Lung (tissue), 12 donors: ENCODE results near the gene BCL2L12. TPM values are rescaled to one million over a fixed set of nuclear protein-coding genes. Genes with fewer than 3 reads are reported as not detected.
A peak's percentile ranks its signal among the peaks of the same experiment; 100 is the strongest.

Experiments used
- ATAC-seq: fragments of 200-7000 bp; cut with Tn5 transposase; one replicate; pipeline ENCODE4 v1.9.1; 2020; ENCODE audit warnings: moderate number of reproducible peaks; ENCODE audit not compliant: insufficient read depth, low FRiP score
- DNase-seq, 3 donors: peaks; one replicate each; pipeline ENCODE4 v3.0.0-alpha.2; 2013 to 2017
- H3K27ac ChIP-seq, 2 donors: one replicate each; pipeline ENCODE4 v1.5.1; 2013; ENCODE audit warnings: mild to moderate bottlenecking in 2 of 2, moderate library complexity in 2 of 2, control low read depth in 1 of 2, inconsistent platforms in 1 of 2, low read depth in 1 of 2, low read length in 1 of 2
- H3K27me3 ChIP-seq, 3 donors: one replicate each; pipeline ENCODE4 v1.5.1; 2013; ENCODE audit warnings: low read length in 2 of 3; ENCODE audit not compliant: control insufficient read depth in 3 of 3, insufficient read depth in 3 of 3
- H3K36me3 ChIP-seq, 4 donors: one replicate each; pipeline ENCODE4 v1.5.1; 2013; ENCODE audit warnings: low read length in 4 of 4, mild to moderate bottlenecking in 1 of 4, moderate library complexity in 1 of 4; ENCODE audit not compliant: control insufficient read depth in 4 of 4, insufficient read depth in 4 of 4
- H3K4me1 ChIP-seq, 5 donors: one replicate each; pipeline ENCODE4 v1.5.1; 2013; ENCODE audit warnings: low read length in 5 of 5, mild to moderate bottlenecking in 2 of 5, moderate library complexity in 1 of 5; ENCODE audit not compliant: control insufficient read depth in 5 of 5, insufficient read depth in 5 of 5
- H3K4me3 ChIP-seq: one replicate; pipeline ENCODE4 v1.5.1; 2013; ENCODE audit warnings: mild to moderate bottlenecking, control low read depth, moderate library complexity
- H3K9ac ChIP-seq, 2 donors: one replicate each; pipeline ENCODE4 v1.5.1; 2013; ENCODE audit warnings: low read length in 2 of 2, control low read depth in 1 of 2; ENCODE audit not compliant: insufficient read depth in 1 of 2
- H3K9me3 ChIP-seq, 4 donors: one replicate each; pipeline ENCODE4 v1.5.1; 2013; ENCODE audit warnings: low read length in 3 of 4, mild to moderate bottlenecking in 1 of 4, moderate library complexity in 1 of 4; ENCODE audit not compliant: control insufficient read depth in 4 of 4, insufficient read depth in 3 of 4
- WGBS, 2 donors: extraction: QIAGEN DNeasy Blood & Tissue Kit; methylation state at CpG; one replicate each; pipeline ENCODE4 v1.1.7; 2013; 5-methylcytosine and 5-hydroxymethylcytosine counted together
- polyA plus RNA-seq, 2 donors: library from polyadenylated mRNA; stranded (reverse); fragments of 200-250 nt; gene quantifications; one replicate each; pipeline ENCODE4 v1.2.1, GENCODE V29; 2013
- total RNA-seq, 2 donors: library from RNA; depleted of rRNA in 1 of 2; stranded (reverse); fragments of >200 nt in 1 of 2; gene quantifications; one replicate each; pipeline ENCODE4 v1.2.1, GENCODE V29; 2014 to 2021
- TF ChIP-seq, protein P1 (sequence below): IDR thresholded peaks from 2 replicates; pipeline ENCODE4 v1.5.1; 2012; ENCODE audit warnings: mild to moderate bottlenecking; ENCODE audit errors: control extremely low read depth, extremely low read depth
- donor health status: control.
- donor health status: control.
- donor health status: Bipolar disorder and iron deficiency.
- donor health status: healthy.
- donor health status: DM: yes; HTN: yes; CAD: no.

Gene BCL2L12
- total and polyA plus RNA-seq, 4 donors: 3.5 to 26.1 (median 20.9) TPM

DNA sequence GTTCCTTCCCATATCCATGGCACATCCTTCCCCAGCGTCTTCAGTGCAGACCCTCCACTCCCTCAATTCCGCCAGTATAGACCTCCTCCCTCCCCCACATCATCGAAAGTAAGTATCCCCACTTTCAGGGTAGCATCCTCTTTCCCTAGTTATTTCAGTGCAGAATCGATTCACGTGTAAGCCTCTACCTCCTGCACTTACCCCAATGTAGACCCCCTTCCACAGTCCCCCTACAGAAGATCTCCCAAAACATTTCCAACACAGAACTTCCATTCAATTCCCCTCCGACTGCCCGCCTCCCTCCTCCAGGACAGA, 740 bp upstream of the BCL2L12 start:
- peak overlapping the region; percentile 72 to 94 for H3K27ac ChIP-seq
- ATAC-seq: no peak
- TF ChIP-seq, protein P1, sequence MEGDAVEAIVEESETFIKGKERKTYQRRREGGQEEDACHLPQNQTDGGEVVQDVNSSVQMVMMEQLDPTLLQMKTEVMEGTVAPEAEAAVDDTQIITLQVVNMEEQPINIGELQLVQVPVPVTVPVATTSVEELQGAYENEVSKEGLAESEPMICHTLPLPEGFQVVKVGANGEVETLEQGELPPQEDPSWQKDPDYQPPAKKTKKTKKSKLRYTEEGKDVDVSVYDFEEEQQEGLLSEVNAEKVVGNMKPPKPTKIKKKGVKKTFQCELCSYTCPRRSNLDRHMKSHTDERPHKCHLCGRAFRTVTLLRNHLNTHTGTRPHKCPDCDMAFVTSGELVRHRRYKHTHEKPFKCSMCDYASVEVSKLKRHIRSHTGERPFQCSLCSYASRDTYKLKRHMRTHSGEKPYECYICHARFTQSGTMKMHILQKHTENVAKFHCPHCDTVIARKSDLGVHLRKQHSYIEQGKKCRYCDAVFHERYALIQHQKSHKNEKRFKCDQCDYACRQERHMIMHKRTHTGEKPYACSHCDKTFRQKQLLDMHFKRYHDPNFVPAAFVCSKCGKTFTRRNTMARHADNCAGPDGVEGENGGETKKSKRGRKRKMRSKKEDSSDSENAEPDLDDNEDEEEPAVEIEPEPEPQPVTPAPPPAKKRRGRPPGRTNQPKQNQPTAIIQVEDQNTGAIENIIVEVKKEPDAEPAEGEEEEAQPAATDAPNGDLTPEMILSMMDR: no peak

DNA sequence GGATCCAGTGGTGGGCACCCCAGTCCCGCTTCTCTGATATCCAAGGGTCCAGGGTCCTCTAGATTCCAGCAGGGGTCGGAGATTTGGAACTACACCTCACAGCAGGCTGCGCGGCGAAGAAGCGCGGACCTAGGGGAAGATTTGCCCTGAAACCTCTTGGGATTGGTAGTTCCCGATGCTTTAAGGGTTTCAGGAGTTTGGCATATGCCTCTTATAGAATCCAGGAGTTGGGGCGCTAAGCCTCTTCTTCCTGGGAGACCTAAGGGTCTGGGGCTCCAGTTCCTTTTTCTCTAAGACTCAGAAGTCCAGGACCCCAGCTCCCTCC, 349 bp downstream of the BCL2L12 start:
- H3K9me3 ChIP-seq: no peaks in the 10 kb centered on the region
- DNase-seq (no peak), ATAC-seq (no peak)
- WGBS, 2 donors: 0 to 1% methylated on average over 9 of the region's 9 CpGs
- peak overlapping the region; percentile 37 to 63 for H3K9ac ChIP-seq
- no peak overlapping the region for H3K27ac ChIP-seq
- H3K4me3 ChIP-seq: peak overlapping the region; percentile 24
- TF ChIP-seq, protein P1: no peak
- H3K27me3 ChIP-seq: no peaks in the 10 kb centered on the region
- peaks cover 0 to 20% (median 7%) of the 10 kb centered on the region in 4 donors for H3K36me3 ChIP-seq
- H3K4me1 ChIP-seq: peaks cover 0 to 16% (median 8%) of the 10 kb centered on the region in 5 donors

More for the DNA sequence above, 740 bp upstream of the BCL2L12 start:
- WGBS, 2 donors: 0 to 1% methylated on average over 7 of the region's 7 CpGs
- Histone ChIP-seq H3K27me3 (no peaks in the 10 kb centered on the region), H3K9me3 (no peaks in the 10 kb centered on the region), H3K4me1 (peaks cover 0 to 16% (median 8%) of the 10 kb centered on the region in 5 donors), H3K36me3 (peaks cover 0 to 29% (median 13%) of the 10 kb centered on the region in 4 donors), H3K9ac (peak overlapping the region; percentile 49 to 67), H3K4me3 (peak overlapping the region; percentile 74)
- no peak for DNase-seq

DNA sequence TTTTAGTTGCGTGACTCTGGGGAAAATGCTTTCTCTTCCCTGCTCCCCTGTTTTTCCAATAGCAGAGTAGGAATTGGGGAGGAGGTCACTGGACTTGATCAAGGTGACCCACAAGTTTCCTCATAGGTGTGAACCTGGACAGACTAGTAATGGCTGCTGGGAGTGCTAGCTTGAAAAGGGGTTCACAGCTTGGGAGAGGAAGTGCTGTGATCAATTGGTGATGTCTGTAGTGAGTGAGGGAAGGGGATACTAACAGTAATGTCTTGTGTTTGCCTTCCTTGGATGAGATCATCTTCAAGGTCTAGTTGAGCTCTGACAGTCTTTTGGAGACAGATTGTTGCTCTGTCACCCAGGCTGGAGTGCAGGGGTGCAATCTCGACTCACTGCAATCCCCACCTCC, 1.7 kb downstream of the BCL2L12 start:
- ATAC-seq (no peak), DNase-seq (no peak)
- TF ChIP-seq, protein P1: no peak
- peaks cover 0 to 9% (median 3%) of the 10 kb centered on the region in 4 donors for H3K36me3 ChIP-seq
- no peaks in the 10 kb centered on the region for H3K9me3 ChIP-seq
- peaks cover 0 to 21% (median 8%) of the 10 kb centered on the region in 5 donors for H3K4me1 ChIP-seq
- no peak overlapping the region for H3K27ac ChIP-seq
- H3K4me3 ChIP-seq: no peak overlapping the region
- H3K27me3 ChIP-seq: no peaks in the 10 kb centered on the region
- 93 to 98% methylated on average over 2 of the region's 2 CpGs for WGBS, 2 donors
- no peak overlapping the region for H3K9ac ChIP-seq

DNA sequence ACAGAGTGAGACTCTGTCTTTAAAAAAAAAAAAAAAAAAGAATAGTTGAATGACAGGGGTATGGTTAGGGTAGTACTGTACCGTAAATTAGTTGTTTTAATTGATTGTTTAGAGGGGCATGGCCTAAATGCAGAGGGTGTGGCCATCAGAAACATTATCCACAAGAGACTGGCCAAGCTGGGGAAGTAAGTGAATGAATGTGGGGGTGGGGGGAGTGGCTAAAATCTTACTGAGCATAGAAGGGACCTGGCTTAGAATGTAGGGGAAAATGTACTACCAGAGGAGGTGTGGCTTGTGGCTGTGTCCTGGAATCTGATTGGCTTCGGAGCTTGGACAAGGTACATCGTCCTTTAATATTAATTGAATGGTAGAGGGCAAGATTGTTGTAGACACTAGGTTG, 3.8 kb downstream of the BCL2L12 start:
- Histone ChIP-seq H3K27ac (no peak overlapping the region), H3K9ac (no peak overlapping the region), H3K9me3 (no peaks in the 10 kb centered on the region), H3K4me1 (peaks cover 0 to 15% (median 8%) of the 10 kb centered on the region in 5 donors), H3K27me3 (no peaks in the 10 kb centered on the region), H3K36me3 (peaks cover 0 to 5% (median 2%) of the 10 kb centered on the region in 4 donors), H3K4me3 (no peak overlapping the region)
- DNase-seq: no peak
- TF ChIP-seq, protein P1: no peak
- WGBS, 2 donors: 92 to 98% methylated on average over 3 of the region's 3 CpGs
- ATAC-seq: no peak
